ENCODE results near the gene CELF6.
"Not testable (repeated sequence)": the region's sequence is repeated elsewhere in the genome, so short reads cannot be mapped to it uniquely, and the experiment has no call there.

The CELF6 gene

GRCh38 chr15:72315706-72316370, 4.1 kb downstream of the CELF6 start:
- peak; percentile 87 for DNase-seq

GRCh38 chr15:72313881-72314280, 6.1 kb downstream of the CELF6 start:
- DNase-seq = no peak

GRCh38 chr15:72313448-72313840, 6.5 kb downstream of the CELF6 start:
- DNase-seq = no peak

GRCh38 chr15:72312605-72313447, 7.1 kb downstream of the CELF6 start:
- DNase-seq = peak; percentile 8

GRCh38 chr15:72307026-72307425, 12.9 kb downstream of the CELF6 start:
- no peak for DNase-seq

GRCh38 chr15:72306211-72306785, 13.7 kb downstream of the CELF6 start:
- peak; percentile 60 for DNase-seq

- no peak for DNase-seq
Observed at GRCh38 chr15:72304596-72304995, 15.4 kb downstream of the CELF6 start.

- no peak for DNase-seq
Observed at GRCh38 chr15:72302955-72303354, 17.0 kb downstream of the CELF6 start.

- DNase-seq = no peak
Observed at GRCh38 chr15:72289597-72290325, 30.2 kb downstream of the CELF6 start.

- DNase-seq = no peak
Observed at GRCh38 chr15:72288796-72289596, 31.0 kb downstream of the CELF6 start.

GRCh38 chr15:72285927-72286516, 33.9 kb downstream of the CELF6 start:
- DNase-seq = no peak

- DNase-seq = no peak
Observed at GRCh38 chr15:72285402-72285801, 34.6 kb downstream of the CELF6 start.

- no peak for DNase-seq
Observed at GRCh38 chr15:72284781-72285180, 35.2 kb downstream of the CELF6 start.

GRCh38 chr15:72281713-72282112, 38.2 kb downstream of the CELF6 start:
- DNase-seq = no peak

GRCh38 chr15:72280751-72281150, 39.2 kb downstream of the CELF6 start:
- DNase-seq = no peak

- no peak for DNase-seq
Observed at GRCh38 chr15:72278737-72279136, 41.2 kb downstream of the CELF6 start.

- DNase-seq = no peak
Observed at GRCh38 chr15:72276326-72276700, 43.6 kb downstream of the CELF6 start.

GRCh38 chr15:72275635-72276325, 44.2 kb downstream of the CELF6 start:
- not testable (repeated sequence) for DNase-seq

GRCh38 chr15:72272997-72273352, 47.0 kb downstream of the CELF6 start:
- DNase-seq = no peak

GRCh38 chr15:72272213-72272996, 47.6 kb downstream of the CELF6 start, which contains the start of gene PARP6:
Gene PARP6 (minus strand): TSS chr15:72272554. CDS start chr15:72267477, 5,077 bp downstream.
- peak; percentile 96 for DNase-seq

- DNase-seq = no peak
Observed at GRCh38 chr15:72271895-72272212, 48.1 kb downstream of the CELF6 start.

All from NCI-H2171 (cell line).